Right lobe of liver (tissue), 6 donors: ENCODE results near the gene SPTSSA. TPM values are rescaled to one million over a fixed set of nuclear protein-coding genes. Genes with fewer than 3 reads are reported as not detected.
"Not testable (repeated sequence)": the region's sequence is repeated elsewhere in the genome, so short reads cannot be mapped to it uniquely, and the experiment has no call there.

ENCODE experiments used
- ATAC-seq, 4 donors: fragments of 200-7000 bp; cut with Tn5 transposase; one replicate each; pipeline ENCODE4 v1.9.1; 2020; ENCODE audit warnings: mild to moderate bottlenecking in 4 of 4, moderate library complexity in 4 of 4
- DNase-seq, 3 donors: peaks; one replicate each; pipeline ENCODE4 v3.0.0-alpha.2; 2020
- H3K27ac ChIP-seq, 3 donors: fragments of 200-600 bp; one replicate each; pipeline ENCODE4 v1.8.0; 2022
- H3K27me3 ChIP-seq, 2 donors: fragments of 200-600 bp; one replicate each; pipeline ENCODE4 v1.8.0; 2022
- H3K36me3 ChIP-seq, 4 donors: fragments of 200-600 bp; sonication (generic) in 1 of 4; one replicate each; pipeline versions ENCODE4 v1.5.1 to v1.8.0; 2017 to 2022; ENCODE audit warnings: control low read depth in 1 of 4
- H3K4me1 ChIP-seq, 4 donors: fragments of 200-600 bp; sonication (generic) in 1 of 4; one replicate each; pipeline versions ENCODE4 v1.5.1 to v1.8.0; 2017 to 2022; ENCODE audit warnings: control low read depth in 1 of 4
- H3K4me3 ChIP-seq, 3 donors: fragments of 200-600 bp; one replicate each; pipeline ENCODE4 v1.8.0; 2022
- H3K9me3 ChIP-seq, 4 donors: fragments of 200-600 bp; sonication (generic) in 1 of 4; one replicate each; pipeline versions ENCODE4 v1.5.1 to v1.8.0; 2017 to 2022; ENCODE audit warnings: control low read depth in 1 of 4
- POLR2A ChIP-seq: fragments of 450-650 bp; IDR thresholded peaks from one replicate; pipeline ENCODE4 v1.6.1; 2017; ENCODE audit warnings: antibody characterized with exemption, mild to moderate bottlenecking
- WGBS: methylation state at CpG from one replicate; pipeline ENCODE4 v1.1.6; 2018; ENCODE audit warnings: low coverage, low lambda C conversion rate; ENCODE audit not compliant: insufficient coverage; ENCODE audit errors: missing lambda C conversion rate; 5-methylcytosine and 5-hydroxymethylcytosine counted together
- intact Hi-C, 2 donors: fragments of 100-400 bp; cut with DNase I; formaldehyde crosslinking; loops; one replicate each; pipeline versions ENCODE4 v1.11.2 to v1.14.1; 2022
- total RNA-seq, 6 experiments: library from RNA; depleted of rRNA in 2 of 6; stranded (reverse); fragments of >200 nt in 2 of 6; fragmentation: NEBNext Ultra II Directional in 3 of 6; extraction: Animal tissue kit (Norgen Biotek cat#: 25700) in 3 of 6; gene quantifications; one replicate each; pipeline versions ENCODE4 v1.1.0 to v1.2.4, GENCODE V29; 2016 to 2023
- TF ChIP-seq, protein P1 (sequence below), 4 donors: fragments of 200-600 bp in 3 of 4; fragments of 450-650 bp in 1 of 4; IDR thresholded peaks; one replicate each; pipeline versions ENCODE4 v1.5.1 to v1.8.0; 2016 to 2022; ENCODE audit warnings: antibody characterized with exemption in 4 of 4, mild to moderate bottlenecking in 2 of 4
- donor health status: DM: no; HTN: yes; CAD: no.
- donor health status: DM: no; HTN: no; CAD: no.
- donor health status: DM: no; HTN: no; CAD: no.
- donor health status: DM: no; HTN: yes; CAD: no.
- donor health status: DM: no; HTN: yes; CAD: no.

SPTSSA gene
- total RNA-seq, 6 experiments from 2014 or later: 10.6 to 32.0 (median 18.4) TPM

GRCh38 chr14:34398024-34398423 lies 64.0 kb downstream of the SPTSSA start:
- Histone ChIP-seq H3K36me3 (no peaks in the 10 kb centered on the region), H3K9me3 (no peaks in the 10 kb centered on the region), H3K4me1 (no peaks in the 10 kb centered on the region), H3K4me3 (no peak overlapping the region), H3K27ac (no peak overlapping the region), H3K27me3 (no peaks in the 10 kb centered on the region)
- WGBS: 51% methylated on average over 3 of the region's 3 CpGs
- intact Hi-C loops: no loop called here
- TF ChIP-seq, protein P1, sequence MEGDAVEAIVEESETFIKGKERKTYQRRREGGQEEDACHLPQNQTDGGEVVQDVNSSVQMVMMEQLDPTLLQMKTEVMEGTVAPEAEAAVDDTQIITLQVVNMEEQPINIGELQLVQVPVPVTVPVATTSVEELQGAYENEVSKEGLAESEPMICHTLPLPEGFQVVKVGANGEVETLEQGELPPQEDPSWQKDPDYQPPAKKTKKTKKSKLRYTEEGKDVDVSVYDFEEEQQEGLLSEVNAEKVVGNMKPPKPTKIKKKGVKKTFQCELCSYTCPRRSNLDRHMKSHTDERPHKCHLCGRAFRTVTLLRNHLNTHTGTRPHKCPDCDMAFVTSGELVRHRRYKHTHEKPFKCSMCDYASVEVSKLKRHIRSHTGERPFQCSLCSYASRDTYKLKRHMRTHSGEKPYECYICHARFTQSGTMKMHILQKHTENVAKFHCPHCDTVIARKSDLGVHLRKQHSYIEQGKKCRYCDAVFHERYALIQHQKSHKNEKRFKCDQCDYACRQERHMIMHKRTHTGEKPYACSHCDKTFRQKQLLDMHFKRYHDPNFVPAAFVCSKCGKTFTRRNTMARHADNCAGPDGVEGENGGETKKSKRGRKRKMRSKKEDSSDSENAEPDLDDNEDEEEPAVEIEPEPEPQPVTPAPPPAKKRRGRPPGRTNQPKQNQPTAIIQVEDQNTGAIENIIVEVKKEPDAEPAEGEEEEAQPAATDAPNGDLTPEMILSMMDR (IDR thresholded peaks at IDR 0.05): no peak
- TF ChIP-seq POLR2A: no peak
- ATAC-seq (no peak), DNase-seq (no peak)

GRCh38 chr14:34387974-34388516 lies 74.0 kb downstream of the SPTSSA start:
- WGBS: 71% methylated on average over 4 of the region's 4 CpGs

DNA sequence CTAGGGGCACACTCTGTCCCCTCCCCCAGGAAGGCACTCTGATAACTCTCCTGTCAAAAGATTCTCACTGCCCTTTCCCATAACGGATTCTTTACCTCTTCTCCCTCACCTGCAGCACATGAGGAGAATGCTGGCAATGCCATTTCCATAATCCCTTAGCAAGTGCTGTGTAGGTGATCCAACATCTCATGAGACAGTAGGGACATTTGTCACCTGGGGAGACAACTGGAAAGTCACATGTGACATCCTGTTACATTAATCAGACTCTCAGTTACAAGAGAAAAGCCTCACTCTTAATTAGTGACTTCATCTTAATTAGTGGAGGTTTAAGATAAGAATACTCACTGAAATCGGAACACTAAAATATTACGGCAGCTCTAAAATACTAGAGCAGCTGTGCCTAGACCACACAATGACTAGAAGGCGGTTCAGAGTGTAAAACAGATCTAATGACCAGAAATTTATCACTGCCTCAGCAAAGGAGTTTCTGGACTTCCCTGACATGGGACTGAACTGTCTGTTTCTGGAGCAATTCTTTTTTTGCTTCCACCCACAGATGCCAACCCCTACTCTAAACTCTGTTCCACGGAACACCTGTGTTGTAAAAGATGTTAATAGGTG lies 75.1 kb downstream of the SPTSSA start:
- Histone ChIP-seq H3K9me3 (no peaks in the 10 kb centered on the region), H3K27me3 (no peaks in the 10 kb centered on the region), H3K4me3 (no peak overlapping the region), H3K36me3 (no peaks in the 10 kb centered on the region), H3K4me1 (no peaks in the 10 kb centered on the region), H3K27ac (no peak overlapping the region)
- no peak for DNase-seq
- TF ChIP-seq, protein P1 (IDR thresholded peaks at IDR 0.05): no peak
- no peak for TF ChIP-seq POLR2A
- intact Hi-C loops: no loop called here
- ATAC-seq: no peak
- 57% methylated on average over 5 of the region's 5 CpGs for WGBS

More at GRCh38 chr14:34387974-34388516, 74.0 kb downstream of the SPTSSA start:
- H3K4me3 ChIP-seq: no peak overlapping the region
- DNase-seq (no peak), ATAC-seq (no peak)
- no peaks in the 10 kb centered on the region for H3K36me3 ChIP-seq
- no peaks in the 10 kb centered on the region for H3K9me3 ChIP-seq
- H3K27me3 ChIP-seq: no peaks in the 10 kb centered on the region
- intact Hi-C loops: no loop called here
- H3K27ac ChIP-seq: no peak overlapping the region
- H3K4me1 ChIP-seq: no peaks in the 10 kb centered on the region
- no peak for TF ChIP-seq POLR2A
- TF ChIP-seq, protein P1 (IDR thresholded peaks at IDR 0.05): no peak

DNA sequence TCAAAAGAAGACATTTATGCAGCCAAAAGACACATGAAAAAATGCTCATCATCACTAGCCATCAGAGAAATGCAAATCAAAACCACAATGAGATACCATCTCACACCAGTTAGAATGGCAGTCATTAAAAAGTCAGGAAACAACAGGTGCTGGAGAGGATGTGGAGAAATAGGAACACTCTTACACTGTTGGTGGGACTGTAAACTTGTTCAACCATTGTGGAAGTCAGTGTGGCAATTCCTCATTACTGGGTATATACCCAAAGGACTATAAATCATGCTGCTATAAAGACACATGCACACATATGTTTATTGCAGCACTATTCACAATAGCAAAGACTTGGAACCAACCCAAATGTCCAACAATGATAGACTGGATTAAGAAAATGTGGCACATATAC lies 76.2 kb downstream of the SPTSSA start:
- not testable (repeated sequence) for ATAC-seq

GRCh38 chr14:34383839-34384238 lies 78.2 kb downstream of the SPTSSA start:
- Histone ChIP-seq H3K36me3 (no peaks in the 10 kb centered on the region), H3K27ac (no peak overlapping the region), H3K9me3 (no peaks in the 10 kb centered on the region), H3K4me1 (no peaks in the 10 kb centered on the region), H3K27me3 (no peaks in the 10 kb centered on the region), H3K4me3 (no peak overlapping the region)
- intact Hi-C loops: no loop called here
- DNase-seq: no peak
- no peak for ATAC-seq
- WGBS: 50% methylated on average over 2 of the region's 2 CpGs
- TF ChIP-seq POLR2A: no peak

More for the DNA sequence above, 76.2 kb downstream of the SPTSSA start:
- H3K9me3 ChIP-seq, DNase-seq, H3K27me3 ChIP-seq, H3K27ac ChIP-seq, H3K4me3 ChIP-seq, intact Hi-C loops, H3K4me1 ChIP-seq, H3K36me3 ChIP-seq: not testable (repeated sequence)

Other genes starting within 250 kb of the SPTSSA start
- 10 to 100 TPM; 15.1 to 20.4 (median 18.2) TPM for gene EAPP, start 77.5 kb upstream of the SPTSSA start, total RNA-seq
- 10 to 100 TPM; 16.4 to 49.7 (median 31.5) TPM for gene SNX6, start 167.9 kb upstream of the SPTSSA start, total RNA-seq